GM23338 (cell line): ENCODE data around the gene MFNG. TPM values are rescaled to one million over a fixed set of nuclear protein-coding genes. Genes with fewer than 3 reads are reported as not detected.

Experiments
- ATAC-seq: fragments of 200-7000 bp; cut with Tn5 transposase; 3 replicates; pipeline ENCODE4 v1.9.1; 2020
- DNase-seq: peaks from one replicate; pipeline ENCODE4 v3.0.0-alpha.2; 2015; ENCODE audit warnings: low spot score
- H2AFZ ChIP-seq: fragments of 200-600 bp; sonication (generic); 2 replicates; pipeline ENCODE4 v1.8.0; 2016; ENCODE audit warnings: antibody characterized with exemption, mild to moderate bottlenecking, moderate library complexity
- H3F3A ChIP-seq: fragments of 200-600 bp; sonication (generic); replicated peaks from 2 replicates; pipeline ENCODE4 v1.8.0; 2017; ENCODE audit warnings: antibody characterized with exemption, mixed run types, low read depth
- H3K27ac ChIP-seq: fragments of 200-600 bp; sonication (generic); 2 replicates; pipeline ENCODE4 v1.6.1; 2016; ENCODE audit warnings: low read depth
- H3K27me3 ChIP-seq: fragments of 200-600 bp; sonication (generic); 2 replicates; pipeline ENCODE4 v1.8.0; 2016; ENCODE audit warnings: mild to moderate bottlenecking, mixed run types, moderate library complexity; ENCODE audit not compliant: insufficient read depth
- H3K36me3 ChIP-seq: fragments of 200-600 bp; sonication (generic); 2 replicates; pipeline ENCODE4 v1.8.0; 2016; ENCODE audit warnings: mild to moderate bottlenecking; ENCODE audit not compliant: insufficient read depth
- H3K4me1 ChIP-seq: fragments of 200-600 bp; sonication (generic); 2 replicates; pipeline ENCODE4 v1.8.0; 2016; ENCODE audit warnings: mild to moderate bottlenecking, moderate library complexity; ENCODE audit not compliant: insufficient read depth
- H3K4me2 ChIP-seq: fragments of 200-600 bp; sonication (generic); 2 replicates; pipeline ENCODE4 v1.7.1; 2017; ENCODE audit warnings: mixed run types
- H3K4me3 ChIP-seq: fragments of 200-600 bp; sonication (generic); 2 replicates; pipeline ENCODE4 v1.6.1; 2016; ENCODE audit warnings: mixed run types
- H3K79me2 ChIP-seq: fragments of 200-600 bp; sonication (generic); replicated peaks from 2 replicates; pipeline ENCODE4 v1.8.0; 2017; ENCODE audit warnings: mild to moderate bottlenecking; ENCODE audit not compliant: insufficient read depth
- H3K9me2 ChIP-seq: fragments of 200-600 bp; sonication (generic); 2 replicates; pipeline ENCODE4 v1.8.0; 2017; ENCODE audit not compliant: insufficient read depth
- H4K20me1 ChIP-seq: fragments of 200-600 bp; sonication (generic); replicated peaks from 2 replicates; pipeline ENCODE4 v1.8.0; 2017; ENCODE audit warnings: mild to moderate bottlenecking; ENCODE audit not compliant: insufficient read depth
- H3K27ac Mint-ChIP-seq: 2 replicates; pipeline ENCODE4 v1.8.0; 2020; ENCODE audit warnings: inconsistent platforms, mild to moderate bottlenecking, moderate library complexity, mixed read lengths
- H3K27me3 Mint-ChIP-seq: 3 replicates; pipeline ENCODE4 v1.8.0; 2022; ENCODE audit warnings: low read depth, mild to moderate bottlenecking, moderate library complexity, mixed read lengths, inconsistent platforms; ENCODE audit not compliant: insufficient read depth, poor library complexity
- H3K36me3 Mint-ChIP-seq: 3 replicates; pipeline ENCODE4 v1.8.0; 2021; ENCODE audit warnings: low read depth, mild to moderate bottlenecking, inconsistent platforms, moderate library complexity, mixed read lengths
- H3K4me1 Mint-ChIP-seq: 3 replicates; pipeline ENCODE4 v1.8.0; 2020; ENCODE audit warnings: mild to moderate bottlenecking, inconsistent platforms, mixed read lengths
- H3K4me3 Mint-ChIP-seq: 3 replicates; pipeline ENCODE4 v1.8.0; 2021; ENCODE audit warnings: moderate library complexity, mild to moderate bottlenecking, inconsistent platforms, mixed read lengths
- H3K9me3 Mint-ChIP-seq: 3 replicates; pipeline ENCODE4 v1.8.0; 2020; ENCODE audit warnings: moderate library complexity, mild to moderate bottlenecking, inconsistent platforms, mixed read lengths
- CREB1 ChIP-seq: fragments of 250-450 bp; sonication (Bioruptor Pico); IDR thresholded peaks from 2 replicates; pipeline ENCODE4 v1.5.0; 2020; ENCODE audit warnings: low read depth, mild to moderate bottlenecking, moderate library complexity
- EZH2 ChIP-seq: fragments of 200-600 bp; sonication (generic); IDR thresholded peaks from one replicate; pipeline ENCODE4 v1.8.0; 2017; ENCODE audit warnings: antibody characterized with exemption, mild to moderate bottlenecking, low read depth; ENCODE audit not compliant: unreplicated experiment
- EZH2phosphoT487 ChIP-seq: fragments of 200-600 bp; sonication (generic); IDR thresholded peaks from one replicate; pipeline ENCODE4 v1.8.1; 2018; ENCODE audit warnings: antibody characterized with exemption; ENCODE audit not compliant: unreplicated experiment
- POLR2AphosphoS5 ChIP-seq: IDR thresholded peaks from 2 replicates; pipeline ENCODE4 v1.6.1; 2016; ENCODE audit warnings: antibody characterized with exemption, low read depth
- ZNF114 ChIP-seq: fragments of 250-450 bp; sonication (Bioruptor Pico); IDR thresholded peaks from 2 replicates; pipeline ENCODE4 v1.5.0; 2020; ENCODE audit warnings: mild to moderate bottlenecking, moderate library complexity
- polyA plus RNA-seq: library from polyadenylated mRNA; unstranded; fragments of >200 nt; fragmentation: Nextera tagmentation; extraction: Ambion mirVana; gene quantifications from 2 replicates; pipeline ENCODE4 v1.2.1, GENCODE V29; 2016
- total RNA-seq: library from RNA; depleted of rRNA; stranded (reverse); fragments of >200 nt; shearing (Covaris generic); gene quantifications from 2 replicates; pipeline ENCODE4 v1.2.3, GENCODE V29; 2014
- TF ChIP-seq, protein P1 (sequence below): IDR thresholded peaks from one replicate; pipeline ENCODE4 v1.6.1; 2018; ENCODE audit warnings: antibody characterized with exemption; ENCODE audit not compliant: unreplicated experiment
- TF ChIP-seq, protein P2 (sequence below): fragments of 250-450 bp; sonication (Bioruptor Pico); IDR thresholded peaks from 2 replicates; pipeline ENCODE4 v1.5.0; 2020; ENCODE audit warnings: mild to moderate bottlenecking, moderate library complexity
- TF ChIP-seq, protein P3 (sequence below): IDR thresholded peaks from 2 replicates; pipeline ENCODE4 v1.6.1; 2016; ENCODE audit warnings: antibody characterized with exemption

The MFNG gene
- total and polyA plus RNA-seq, 2 experiments from 2014 or later = 1.4 to 1.9 TPM

DNA sequence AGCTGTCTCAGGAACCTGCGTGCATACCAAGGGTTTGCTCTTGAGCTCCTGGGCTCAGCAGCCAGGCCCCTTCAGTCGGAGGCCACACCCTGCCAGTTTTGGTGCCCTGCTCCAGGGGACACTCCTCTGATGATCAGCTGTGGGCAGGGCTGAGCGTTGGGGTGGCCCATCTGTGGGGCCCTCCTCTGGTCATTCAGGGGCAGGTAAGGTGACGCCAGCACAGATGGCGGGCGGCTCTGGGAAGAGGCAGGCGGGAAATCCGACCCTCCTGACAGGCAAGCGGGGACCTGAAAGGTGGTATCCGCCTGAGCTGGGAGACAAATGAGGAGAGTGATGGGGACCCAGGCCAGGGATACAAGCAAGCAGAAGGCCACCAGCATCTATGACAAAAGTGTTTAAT, 3.8 kb upstream of the MFNG start (continued):
- TF ChIP-seq ZNF114 = no peak
- TF ChIP-seq CREB1 = no peak
- TF ChIP-seq, protein P1, sequence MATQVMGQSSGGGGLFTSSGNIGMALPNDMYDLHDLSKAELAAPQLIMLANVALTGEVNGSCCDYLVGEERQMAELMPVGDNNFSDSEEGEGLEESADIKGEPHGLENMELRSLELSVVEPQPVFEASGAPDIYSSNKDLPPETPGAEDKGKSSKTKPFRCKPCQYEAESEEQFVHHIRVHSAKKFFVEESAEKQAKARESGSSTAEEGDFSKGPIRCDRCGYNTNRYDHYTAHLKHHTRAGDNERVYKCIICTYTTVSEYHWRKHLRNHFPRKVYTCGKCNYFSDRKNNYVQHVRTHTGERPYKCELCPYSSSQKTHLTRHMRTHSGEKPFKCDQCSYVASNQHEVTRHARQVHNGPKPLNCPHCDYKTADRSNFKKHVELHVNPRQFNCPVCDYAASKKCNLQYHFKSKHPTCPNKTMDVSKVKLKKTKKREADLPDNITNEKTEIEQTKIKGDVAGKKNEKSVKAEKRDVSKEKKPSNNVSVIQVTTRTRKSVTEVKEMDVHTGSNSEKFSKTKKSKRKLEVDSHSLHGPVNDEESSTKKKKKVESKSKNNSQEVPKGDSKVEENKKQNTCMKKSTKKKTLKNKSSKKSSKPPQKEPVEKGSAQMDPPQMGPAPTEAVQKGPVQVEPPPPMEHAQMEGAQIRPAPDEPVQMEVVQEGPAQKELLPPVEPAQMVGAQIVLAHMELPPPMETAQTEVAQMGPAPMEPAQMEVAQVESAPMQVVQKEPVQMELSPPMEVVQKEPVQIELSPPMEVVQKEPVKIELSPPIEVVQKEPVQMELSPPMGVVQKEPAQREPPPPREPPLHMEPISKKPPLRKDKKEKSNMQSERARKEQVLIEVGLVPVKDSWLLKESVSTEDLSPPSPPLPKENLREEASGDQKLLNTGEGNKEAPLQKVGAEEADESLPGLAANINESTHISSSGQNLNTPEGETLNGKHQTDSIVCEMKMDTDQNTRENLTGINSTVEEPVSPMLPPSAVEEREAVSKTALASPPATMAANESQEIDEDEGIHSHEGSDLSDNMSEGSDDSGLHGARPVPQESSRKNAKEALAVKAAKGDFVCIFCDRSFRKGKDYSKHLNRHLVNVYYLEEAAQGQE = no peak
- no peak for TF ChIP-seq EZH2

DNA sequence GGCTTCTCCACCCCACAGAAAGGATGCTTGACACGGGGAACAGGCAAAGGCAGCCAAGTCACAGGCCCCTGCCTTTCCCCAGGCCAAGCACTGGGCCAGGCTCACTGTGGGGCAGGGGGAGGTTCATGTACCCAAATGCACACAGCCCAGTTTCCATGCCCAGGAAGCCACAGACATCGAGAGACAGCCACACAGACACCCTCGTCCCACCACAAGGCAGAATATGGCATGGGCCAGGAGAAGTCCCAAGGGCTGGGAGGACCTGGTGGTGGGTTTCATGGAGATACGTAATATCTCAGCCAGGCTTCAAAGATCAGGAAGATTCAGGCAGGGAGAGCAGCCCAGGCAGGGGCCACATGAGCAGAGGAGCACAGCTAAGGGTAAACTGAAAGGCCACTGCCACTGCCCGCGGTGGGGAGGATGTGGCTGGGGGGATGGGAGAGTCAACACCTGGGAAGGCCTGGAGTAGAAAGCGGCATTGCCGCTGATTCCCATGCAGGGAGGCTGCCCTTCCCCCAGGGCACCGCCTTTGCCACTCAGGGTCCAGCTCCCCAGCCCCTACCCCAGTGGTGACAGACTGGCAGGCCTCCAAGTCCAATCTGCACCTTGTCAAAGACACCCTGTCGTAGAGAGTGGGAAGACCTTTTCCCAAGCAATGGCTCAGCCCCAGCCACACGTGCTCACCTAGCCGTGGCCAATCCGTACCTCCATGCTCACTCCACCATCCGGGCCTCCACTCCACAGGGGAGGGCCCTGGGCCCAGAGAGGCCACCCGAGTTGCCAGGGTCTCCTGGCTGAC, 2.4 kb upstream of the MFNG start:
- H3K4me2 ChIP-seq = no peak overlapping the region
- Mint-ChIP-seq H3K27me3 (peaks cover 12% of the 10 kb centered on the region), H3K36me3 (no peaks in the 10 kb centered on the region; the same call in 2 of the 3 replicates), H3K27ac (no peak overlapping the region; the same call in 1 of the 2 replicates), H3K4me3 (no peak overlapping the region), H3K9me3 (no peaks in the 10 kb centered on the region; the same call in 2 of the 3 replicates), H3K4me1 (peaks cover 58% of the 10 kb centered on the region)
- no peaks in the 10 kb centered on the region for H3K36me3 ChIP-seq
- no peak for DNase-seq
- no peak overlapping the region for H2AFZ ChIP-seq
- H3K4me1 ChIP-seq = peaks cover 19% of the 10 kb centered on the region; the same call in 1 of the 2 replicates
- no peak overlapping the region for H3K4me3 ChIP-seq
- no peaks in the 10 kb centered on the region for H3K9me2 ChIP-seq
- no peak for ATAC-seq
- H3F3A ChIP-seq = no peaks in the 10 kb centered on the region
- no peaks in the 10 kb centered on the region for H4K20me1 ChIP-seq
- H3K27me3 ChIP-seq = no peaks in the 10 kb centered on the region
- TF ChIP-seq EZH2 (no peak), EZH2phosphoT487 (no peak), ZNF114 (no peak), POLR2AphosphoS5 (no peak)
- TF ChIP-seq, protein P2, sequence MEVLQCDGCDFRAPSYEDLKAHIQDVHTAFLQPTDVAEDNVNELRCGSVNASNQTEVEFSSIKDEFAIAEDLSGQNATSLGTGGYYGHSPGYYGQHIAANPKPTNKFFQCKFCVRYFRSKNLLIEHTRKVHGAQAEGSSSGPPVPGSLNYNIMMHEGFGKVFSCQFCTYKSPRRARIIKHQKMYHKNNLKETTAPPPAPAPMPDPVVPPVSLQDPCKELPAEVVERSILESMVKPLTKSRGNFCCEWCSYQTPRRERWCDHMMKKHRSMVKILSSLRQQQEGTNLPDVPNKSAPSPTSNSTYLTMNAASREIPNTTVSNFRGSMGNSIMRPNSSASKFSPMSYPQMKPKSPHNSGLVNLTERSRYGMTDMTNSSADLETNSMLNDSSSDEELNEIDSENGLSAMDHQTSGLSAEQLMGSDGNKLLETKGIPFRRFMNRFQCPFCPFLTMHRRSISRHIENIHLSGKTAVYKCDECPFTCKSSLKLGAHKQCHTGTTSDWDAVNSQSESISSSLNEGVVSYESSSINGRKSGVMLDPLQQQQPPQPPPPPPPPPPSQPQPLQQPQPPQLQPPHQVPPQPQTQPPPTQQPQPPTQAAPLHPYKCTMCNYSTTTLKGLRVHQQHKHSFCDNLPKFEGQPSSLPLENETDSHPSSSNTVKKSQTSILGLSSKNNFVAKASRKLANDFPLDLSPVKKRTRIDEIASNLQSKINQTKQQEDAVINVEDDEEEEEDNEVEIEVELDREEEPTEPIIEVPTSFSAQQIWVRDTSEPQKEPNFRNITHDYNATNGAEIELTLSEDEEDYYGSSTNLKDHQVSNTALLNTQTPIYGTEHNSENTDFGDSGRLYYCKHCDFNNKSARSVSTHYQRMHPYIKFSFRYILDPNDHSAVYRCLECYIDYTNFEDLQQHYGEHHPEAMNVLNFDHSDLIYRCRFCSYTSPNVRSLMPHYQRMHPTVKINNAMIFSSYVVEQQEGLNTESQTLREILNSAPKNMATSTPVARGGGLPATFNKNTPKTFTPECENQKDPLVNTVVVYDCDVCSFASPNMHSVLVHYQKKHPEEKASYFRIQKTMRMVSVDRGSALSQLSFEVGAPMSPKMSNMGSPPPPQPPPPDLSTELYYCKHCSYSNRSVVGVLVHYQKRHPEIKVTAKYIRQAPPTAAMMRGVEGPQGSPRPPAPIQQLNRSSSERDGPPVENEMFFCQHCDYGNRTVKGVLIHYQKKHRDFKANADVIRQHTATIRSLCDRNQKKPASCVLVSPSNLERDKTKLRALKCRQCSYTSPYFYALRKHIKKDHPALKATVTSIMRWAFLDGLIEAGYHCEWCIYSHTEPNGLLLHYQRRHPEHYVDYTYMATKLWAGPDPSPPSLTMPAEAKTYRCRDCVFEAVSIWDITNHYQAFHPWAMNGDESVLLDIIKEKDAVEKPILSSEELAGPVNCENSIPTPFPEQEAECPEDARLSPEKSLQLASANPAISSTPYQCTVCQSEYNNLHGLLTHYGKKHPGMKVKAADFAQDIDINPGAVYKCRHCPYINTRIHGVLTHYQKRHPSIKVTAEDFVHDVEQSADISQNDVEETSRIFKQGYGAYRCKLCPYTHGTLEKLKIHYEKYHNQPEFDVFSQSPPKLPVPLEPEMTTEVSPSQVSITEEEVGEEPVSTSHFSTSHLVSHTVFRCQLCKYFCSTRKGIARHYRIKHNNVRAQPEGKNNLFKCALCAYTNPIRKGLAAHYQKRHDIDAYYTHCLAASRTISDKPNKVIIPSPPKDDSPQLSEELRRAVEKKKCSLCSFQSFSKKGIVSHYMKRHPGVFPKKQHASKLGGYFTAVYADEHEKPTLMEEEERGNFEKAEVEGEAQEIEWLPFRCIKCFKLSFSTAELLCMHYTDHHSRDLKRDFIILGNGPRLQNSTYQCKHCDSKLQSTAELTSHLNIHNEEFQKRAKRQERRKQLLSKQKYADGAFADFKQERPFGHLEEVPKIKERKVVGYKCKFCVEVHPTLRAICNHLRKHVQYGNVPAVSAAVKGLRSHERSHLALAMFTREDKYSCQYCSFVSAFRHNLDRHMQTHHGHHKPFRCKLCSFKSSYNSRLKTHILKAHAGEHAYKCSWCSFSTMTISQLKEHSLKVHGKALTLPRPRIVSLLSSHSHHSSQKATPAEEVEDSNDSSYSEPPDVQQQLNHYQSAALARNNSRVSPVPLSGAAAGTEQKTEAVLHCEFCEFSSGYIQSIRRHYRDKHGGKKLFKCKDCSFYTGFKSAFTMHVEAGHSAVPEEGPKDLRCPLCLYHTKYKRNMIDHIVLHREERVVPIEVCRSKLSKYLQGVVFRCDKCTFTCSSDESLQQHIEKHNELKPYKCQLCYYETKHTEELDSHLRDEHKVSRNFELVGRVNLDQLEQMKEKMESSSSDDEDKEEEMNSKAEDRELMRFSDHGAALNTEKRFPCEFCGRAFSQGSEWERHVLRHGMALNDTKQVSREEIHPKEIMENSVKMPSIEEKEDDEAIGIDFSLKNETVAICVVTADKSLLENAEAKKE (CRISPR knock-in tag) = no peak
- TF ChIP-seq, protein P3, sequence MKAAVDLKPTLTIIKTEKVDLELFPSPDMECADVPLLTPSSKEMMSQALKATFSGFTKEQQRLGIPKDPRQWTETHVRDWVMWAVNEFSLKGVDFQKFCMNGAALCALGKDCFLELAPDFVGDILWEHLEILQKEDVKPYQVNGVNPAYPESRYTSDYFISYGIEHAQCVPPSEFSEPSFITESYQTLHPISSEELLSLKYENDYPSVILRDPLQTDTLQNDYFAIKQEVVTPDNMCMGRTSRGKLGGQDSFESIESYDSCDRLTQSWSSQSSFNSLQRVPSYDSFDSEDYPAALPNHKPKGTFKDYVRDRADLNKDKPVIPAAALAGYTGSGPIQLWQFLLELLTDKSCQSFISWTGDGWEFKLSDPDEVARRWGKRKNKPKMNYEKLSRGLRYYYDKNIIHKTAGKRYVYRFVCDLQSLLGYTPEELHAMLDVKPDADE = no peak
- TF ChIP-seq, protein P1 = no peak
- H3K79me2 ChIP-seq = no peaks in the 10 kb centered on the region
- H3K27ac ChIP-seq = no peak overlapping the region
